SK-N-SH (cell line): Measurements from ENCODE around the gene ABI1. TPM values are rescaled to one million over a fixed set of nuclear protein-coding genes. Genes with fewer than 3 reads are reported as not detected.

Experiments
- CTCF ChIA-PET: fragments of 300-600, 350-600 bp; formaldehyde crosslinking; extraction: SDS; loops from one replicate; lab custom pipeline; 2021; lab: Yijun Ruan, JAX
- POLR2A ChIA-PET: fragments of 350-600 bp; sonication (Branson Sonifier 250); formaldehyde crosslinking; extraction: SDS; loops from one replicate; lab custom pipeline; 2020; ENCODE audit warnings: antibody characterized with exemption, inconsistent platforms; lab: Yijun Ruan, JAX
- DNase-seq: peaks from one replicate; pipeline ENCODE4 v3.0.0; 2012
- H2AFZ ChIP-seq: fragments of 200-600 bp; sonication (generic); 2 replicates; pipeline ENCODE4 v1.8.1; 2016; ENCODE audit warnings: antibody characterized with exemption, mild to moderate bottlenecking, low read depth
- H3F3A ChIP-seq: fragments of 200-600 bp; sonication (generic); replicated peaks from 2 replicates; pipeline ENCODE3; 2016; ENCODE audit warnings: antibody characterized with exemption, mild to moderate bottlenecking; ENCODE audit not compliant: insufficient read depth
- H3K27ac ChIP-seq, 2 experiments: fragments of 200-500 bp in 1 of 2; fragments of 200-600 bp in 1 of 2; sonication (Bioruptor generic) in 1 of 2; sonication (generic), shearing (Covaris generic) in 1 of 2; 2 replicates each; pipeline versions ENCODE4 v1.5.1 to v1.6.1; 2014 to 2016; ENCODE audit warnings: low read depth in 2 of 2, inconsistent platforms in 1 of 2, low read length in 1 of 2, mild to moderate bottlenecking in 1 of 2, mixed read lengths in 1 of 2
- H3K27me3 ChIP-seq: fragments of 200-600 bp; sonication (generic), shearing (Covaris generic); 2 replicates; pipeline ENCODE4 v1.6.1; 2016; ENCODE audit warnings: mixed run types; ENCODE audit not compliant: insufficient read depth
- H3K36me3 ChIP-seq, 2 experiments: fragments of 200-500 bp in 1 of 2; fragments of 200-600 bp in 1 of 2; sonication (Bioruptor generic) in 1 of 2; sonication (generic) in 1 of 2; replicated peaks in 1 of 2; 2 replicates each; pipeline versions ENCODE3 to v1.5.1; 2014 to 2016; ENCODE audit warnings: low read length in 1 of 2, mild to moderate bottlenecking in 1 of 2; ENCODE audit not compliant: insufficient read depth in 2 of 2, control insufficient read depth in 1 of 2
- H3K4me1 ChIP-seq, 2 experiments: fragments of 200-500 bp in 1 of 2; fragments of 200-600 bp in 1 of 2; sonication (Bioruptor generic) in 1 of 2; sonication (generic), shearing (Covaris generic) in 1 of 2; 2 replicates each; pipeline versions ENCODE4 v1.5.1 to v1.6.1; 2014 to 2016; ENCODE audit warnings: low read depth in 1 of 2, low read length in 1 of 2, mixed run types in 1 of 2; ENCODE audit not compliant: insufficient read depth in 2 of 2, control insufficient read depth in 1 of 2
- H3K4me2 ChIP-seq: fragments of 200-600 bp; sonication (generic), shearing (Covaris generic); 2 replicates; pipeline ENCODE4 v1.6.1; 2017; ENCODE audit warnings: mixed run types
- H3K4me3 ChIP-seq, 2 experiments: fragments of 200-500 bp in 1 of 2; fragments of 200-600 bp in 1 of 2; sonication (Bioruptor generic) in 1 of 2; sonication (generic), shearing (Covaris generic) in 1 of 2; 2 replicates each; pipeline versions ENCODE4 v1.5.1 to v1.8.1; 2014 to 2016; ENCODE audit warnings: low read depth in 2 of 2, inconsistent platforms in 1 of 2, low read length in 1 of 2, mild to moderate bottlenecking in 1 of 2, mixed read lengths in 1 of 2, moderate library complexity in 1 of 2
- H3K79me2 ChIP-seq: fragments of 200-600 bp; sonication (generic); 2 replicates; pipeline ENCODE4 v1.8.1; 2017; ENCODE audit warnings: mild to moderate bottlenecking; ENCODE audit not compliant: insufficient read depth
- H3K9ac ChIP-seq: fragments of 200-600 bp; sonication (generic); 2 replicates; pipeline ENCODE4 v1.6.1; 2017; ENCODE audit warnings: mixed run types
- H3K9me2 ChIP-seq: fragments of 200-600 bp; sonication (generic); 2 replicates; pipeline ENCODE4 v1.6.1; 2017; ENCODE audit warnings: mixed run types
- H3K9me3 ChIP-seq: fragments of 200-600 bp; sonication (generic); 2 replicates; pipeline ENCODE4 v1.6.1; 2017; ENCODE audit warnings: mixed run types, mild to moderate bottlenecking, moderate library complexity
- H4K20me1 ChIP-seq: fragments of 200-600 bp; sonication (generic); 2 replicates; pipeline ENCODE4 v1.6.1; 2017; ENCODE audit warnings: mild to moderate bottlenecking, mixed run types; ENCODE audit not compliant: insufficient read depth
- CTCF ChIP-seq: fragments of 200-600 bp; sonication (generic); IDR thresholded peaks from 2 replicates; pipeline ENCODE4 v1.6.1; 2017; ENCODE audit warnings: antibody characterized with exemption, mild to moderate bottlenecking, moderate library complexity
- EP300 ChIP-seq, 2 experiments: IDR thresholded peaks; 2 replicates each; pipeline versions ENCODE4 v1.4.0 to v1.6.1; 2012; ENCODE audit warnings: borderline replicate concordance in 1 of 2, low read depth in 1 of 2, low read length in 1 of 2
- FOXJ3 ChIP-seq: sonication (generic); formaldehyde crosslinking; IDR thresholded peaks from 2 replicates; pipeline ENCODE4 v1.5.1; 2020; ENCODE audit warnings: mild to moderate bottlenecking, missing genetic modification reagents
- GABPA ChIP-seq: IDR thresholded peaks from 2 replicates; pipeline ENCODE4 v1.4.0; 2012; ENCODE audit warnings: low read depth, mild to moderate bottlenecking
- JUND ChIP-seq: IDR thresholded peaks from 2 replicates; pipeline ENCODE4 v1.4.0; 2012
- RFX5 ChIP-seq: IDR thresholded peaks from 2 replicates; pipeline ENCODE4 v1.6.1; 2012; ENCODE audit warnings: mild to moderate bottlenecking, improper control_type of control experiment, low read length
- TCF12 ChIP-seq: IDR thresholded peaks from 2 replicates; pipeline ENCODE4 v1.4.0; 2012
- TEAD4 ChIP-seq: IDR thresholded peaks from 2 replicates; pipeline ENCODE4 v1.4.0; 2012; ENCODE audit warnings: mild to moderate bottlenecking, borderline replicate concordance; ENCODE audit not compliant: insufficient read depth
- YY1 ChIP-seq: IDR thresholded peaks from 2 replicates; pipeline ENCODE4 v1.4.0; 2012; ENCODE audit warnings: low read depth, mild to moderate bottlenecking
- WGBS: methylation state at CpG from one replicate; pipeline ENCODE4 v1.1.6; 2017; ENCODE audit warnings: low lambda C conversion rate; 5-methylcytosine and 5-hydroxymethylcytosine counted together
- polyA plus RNA-seq, 3 experiments: library from polyadenylated mRNA; depleted of rRNA; stranded (reverse); fragments of >200 nt; gene quantifications; 2 replicates each; pipeline ENCODE4 v1.2.3, GENCODE V29; 2012
- TF ChIP-seq, protein P1 (sequence below): IDR thresholded peaks from 2 replicates; pipeline ENCODE4 v1.6.1; 2012; ENCODE audit warnings: mild to moderate bottlenecking, low read depth, low read length, moderate library complexity
- TF ChIP-seq, protein P2 (sequence below): IDR thresholded peaks from 2 replicates; pipeline ENCODE4 v1.4.0; 2012; ENCODE audit warnings: low read depth, borderline replicate concordance
- TF ChIP-seq, protein P3 (sequence below): IDR thresholded peaks from 2 replicates; pipeline ENCODE4 v1.4.0; 2012; ENCODE audit warnings: low read depth, borderline replicate concordance
- TF ChIP-seq, protein P4 (sequence below): fragments of 150-350 bp; IDR thresholded peaks from 2 replicates; pipeline ENCODE4 v1.6.1; 2016; ENCODE audit warnings: mild to moderate bottlenecking, low read depth, low read length

ABI1 gene
- polyA plus RNA-seq, 1 of the 3 experiments (the other 2 are of a cell fraction) = 36.7 TPM

DNA sequence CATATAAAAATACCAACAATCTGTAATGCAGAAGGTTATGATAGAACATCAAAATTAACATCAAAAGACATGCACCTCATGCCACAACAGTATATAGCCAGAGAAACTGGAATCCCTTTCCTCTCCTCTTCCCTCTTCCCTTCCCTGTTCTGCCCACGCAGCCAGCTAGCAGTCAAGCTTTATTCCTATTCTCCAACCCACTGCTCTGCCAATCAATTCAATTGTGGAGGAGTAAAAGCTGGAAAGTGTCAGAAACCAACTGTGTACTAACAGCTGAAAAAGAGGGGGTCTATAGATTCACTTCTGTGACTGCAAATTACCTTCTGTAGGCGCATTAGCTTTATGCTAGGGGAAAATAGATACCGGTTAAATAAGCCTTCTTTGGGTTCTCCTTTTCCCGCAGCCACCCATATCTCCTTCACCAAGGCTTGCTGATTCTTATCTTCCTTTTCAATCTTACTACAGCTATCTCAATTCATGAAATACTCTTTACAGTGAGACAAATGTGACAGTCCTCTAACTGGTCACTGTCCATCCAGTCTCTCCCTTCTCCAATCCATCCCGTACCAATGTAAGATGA is 16.3 kb downstream of the ABI1 start:
- CTCF ChIA-PET = no interaction called here
- no peak overlapping the region for H3K27ac ChIP-seq
- no peak for DNase-seq
- 96% methylated on average over 5 of the region's 5 CpGs for WGBS
- POLR2A ChIA-PET = no interaction called here
- peaks cover 0 to 7% of the 10 kb centered on the region in 2 experiments; a peak in 1 of 4 replicates for H3K4me1 ChIP-seq
- H3K79me2 ChIP-seq = peaks cover 96% of the 10 kb centered on the region
- H3K27me3 ChIP-seq = no peaks in the 10 kb centered on the region
- no peaks in the 10 kb centered on the region for H3K9me2 ChIP-seq
- H4K20me1 ChIP-seq = peaks cover 85% of the 10 kb centered on the region
- peaks cover 0 to 21% of the 10 kb centered on the region in 2 experiments for H3K36me3 ChIP-seq
- no peak overlapping the region for H2AFZ ChIP-seq
- no peak overlapping the region for H3K4me2 ChIP-seq
- H3K4me3 ChIP-seq = no peak overlapping the region
- TF ChIP-seq FOXJ3 (CRISPR knock-in tag) (no peak), JUND (no peak), CTCF (no peak), TEAD4 (no peak), GABPA (no peak), TCF12 (no peak), EP300 (IDR thresholded peaks at IDR 0.05; ENCODE audit: borderline replicate concordance in 1 of 2, low read depth in 1 of 2, low read length in 1 of 2) (no peak), YY1 (no peak), RFX5 (no peak)
- TF ChIP-seq, protein P1, sequence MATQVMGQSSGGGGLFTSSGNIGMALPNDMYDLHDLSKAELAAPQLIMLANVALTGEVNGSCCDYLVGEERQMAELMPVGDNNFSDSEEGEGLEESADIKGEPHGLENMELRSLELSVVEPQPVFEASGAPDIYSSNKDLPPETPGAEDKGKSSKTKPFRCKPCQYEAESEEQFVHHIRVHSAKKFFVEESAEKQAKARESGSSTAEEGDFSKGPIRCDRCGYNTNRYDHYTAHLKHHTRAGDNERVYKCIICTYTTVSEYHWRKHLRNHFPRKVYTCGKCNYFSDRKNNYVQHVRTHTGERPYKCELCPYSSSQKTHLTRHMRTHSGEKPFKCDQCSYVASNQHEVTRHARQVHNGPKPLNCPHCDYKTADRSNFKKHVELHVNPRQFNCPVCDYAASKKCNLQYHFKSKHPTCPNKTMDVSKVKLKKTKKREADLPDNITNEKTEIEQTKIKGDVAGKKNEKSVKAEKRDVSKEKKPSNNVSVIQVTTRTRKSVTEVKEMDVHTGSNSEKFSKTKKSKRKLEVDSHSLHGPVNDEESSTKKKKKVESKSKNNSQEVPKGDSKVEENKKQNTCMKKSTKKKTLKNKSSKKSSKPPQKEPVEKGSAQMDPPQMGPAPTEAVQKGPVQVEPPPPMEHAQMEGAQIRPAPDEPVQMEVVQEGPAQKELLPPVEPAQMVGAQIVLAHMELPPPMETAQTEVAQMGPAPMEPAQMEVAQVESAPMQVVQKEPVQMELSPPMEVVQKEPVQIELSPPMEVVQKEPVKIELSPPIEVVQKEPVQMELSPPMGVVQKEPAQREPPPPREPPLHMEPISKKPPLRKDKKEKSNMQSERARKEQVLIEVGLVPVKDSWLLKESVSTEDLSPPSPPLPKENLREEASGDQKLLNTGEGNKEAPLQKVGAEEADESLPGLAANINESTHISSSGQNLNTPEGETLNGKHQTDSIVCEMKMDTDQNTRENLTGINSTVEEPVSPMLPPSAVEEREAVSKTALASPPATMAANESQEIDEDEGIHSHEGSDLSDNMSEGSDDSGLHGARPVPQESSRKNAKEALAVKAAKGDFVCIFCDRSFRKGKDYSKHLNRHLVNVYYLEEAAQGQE = no peak
- TF ChIP-seq, protein P2, sequence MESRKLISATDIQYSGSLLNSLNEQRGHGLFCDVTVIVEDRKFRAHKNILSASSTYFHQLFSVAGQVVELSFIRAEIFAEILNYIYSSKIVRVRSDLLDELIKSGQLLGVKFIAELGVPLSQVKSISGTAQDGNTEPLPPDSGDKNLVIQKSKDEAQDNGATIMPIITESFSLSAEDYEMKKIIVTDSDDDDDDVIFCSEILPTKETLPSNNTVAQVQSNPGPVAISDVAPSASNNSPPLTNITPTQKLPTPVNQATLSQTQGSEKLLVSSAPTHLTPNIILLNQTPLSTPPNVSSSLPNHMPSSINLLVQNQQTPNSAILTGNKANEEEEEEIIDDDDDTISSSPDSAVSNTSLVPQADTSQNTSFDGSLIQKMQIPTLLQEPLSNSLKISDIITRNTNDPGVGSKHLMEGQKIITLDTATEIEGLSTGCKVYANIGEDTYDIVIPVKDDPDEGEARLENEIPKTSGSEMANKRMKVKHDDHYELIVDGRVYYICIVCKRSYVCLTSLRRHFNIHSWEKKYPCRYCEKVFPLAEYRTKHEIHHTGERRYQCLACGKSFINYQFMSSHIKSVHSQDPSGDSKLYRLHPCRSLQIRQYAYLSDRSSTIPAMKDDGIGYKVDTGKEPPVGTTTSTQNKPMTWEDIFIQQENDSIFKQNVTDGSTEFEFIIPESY = no peak
- TF ChIP-seq, protein P3, sequence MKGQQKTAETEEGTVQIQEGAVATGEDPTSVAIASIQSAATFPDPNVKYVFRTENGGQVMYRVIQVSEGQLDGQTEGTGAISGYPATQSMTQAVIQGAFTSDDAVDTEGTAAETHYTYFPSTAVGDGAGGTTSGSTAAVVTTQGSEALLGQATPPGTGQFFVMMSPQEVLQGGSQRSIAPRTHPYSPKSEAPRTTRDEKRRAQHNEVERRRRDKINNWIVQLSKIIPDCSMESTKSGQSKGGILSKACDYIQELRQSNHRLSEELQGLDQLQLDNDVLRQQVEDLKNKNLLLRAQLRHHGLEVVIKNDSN = no peak
- TF ChIP-seq, protein P4, sequence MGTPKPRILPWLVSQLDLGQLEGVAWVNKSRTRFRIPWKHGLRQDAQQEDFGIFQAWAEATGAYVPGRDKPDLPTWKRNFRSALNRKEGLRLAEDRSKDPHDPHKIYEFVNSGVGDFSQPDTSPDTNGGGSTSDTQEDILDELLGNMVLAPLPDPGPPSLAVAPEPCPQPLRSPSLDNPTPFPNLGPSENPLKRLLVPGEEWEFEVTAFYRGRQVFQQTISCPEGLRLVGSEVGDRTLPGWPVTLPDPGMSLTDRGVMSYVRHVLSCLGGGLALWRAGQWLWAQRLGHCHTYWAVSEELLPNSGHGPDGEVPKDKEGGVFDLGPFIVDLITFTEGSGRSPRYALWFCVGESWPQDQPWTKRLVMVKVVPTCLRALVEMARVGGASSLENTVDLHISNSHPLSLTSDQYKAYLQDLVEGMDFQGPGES = no peak
- no peaks in the 10 kb centered on the region for H3F3A ChIP-seq
- no peak overlapping the region for H3K9ac ChIP-seq
- no peaks in the 10 kb centered on the region for H3K9me3 ChIP-seq
